UCSD-AML1 (cell line): Measurements from ENCODE around the gene RIMS1.
"Not testable (repeated sequence)": the region's sequence is repeated elsewhere in the genome, so short reads cannot be mapped to it uniquely, and the experiment has no call there.

Experiments used
- DNase-seq: peaks from one replicate; lab custom pipeline; 2025; ENCODE audit not compliant: unreplicated experiment; lab: John Stamatoyannopoulos, UW

RIMS1 gene

DNA sequence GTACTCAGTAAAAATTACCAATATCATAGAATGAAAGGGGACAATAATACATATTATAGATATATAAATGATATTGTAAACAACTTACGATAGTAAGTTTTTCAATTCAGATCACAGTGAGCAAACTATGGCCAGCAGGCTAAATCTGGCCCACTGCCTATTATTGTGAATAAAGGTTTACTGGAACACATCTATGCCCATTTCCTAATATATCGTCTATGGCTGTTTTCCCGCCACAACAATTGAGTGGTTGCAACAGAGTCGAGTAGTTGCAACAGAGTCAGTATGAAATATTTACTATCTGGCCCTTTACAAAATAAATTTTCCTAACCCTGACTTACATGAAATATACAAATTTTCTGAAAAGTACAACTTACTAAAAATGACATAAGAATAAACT is 438.2 kb downstream of the RIMS1 start:
- DNase-seq = no peak

GRCh38 chr6:72328775-72329174 is 442.4 kb downstream of the RIMS1 start:
- no peak for DNase-seq

- DNase-seq = not testable (repeated sequence)
These were observed 448.9 kb downstream of the RIMS1 start for GRCh38 chr6:72335203-72335602.

DNA sequence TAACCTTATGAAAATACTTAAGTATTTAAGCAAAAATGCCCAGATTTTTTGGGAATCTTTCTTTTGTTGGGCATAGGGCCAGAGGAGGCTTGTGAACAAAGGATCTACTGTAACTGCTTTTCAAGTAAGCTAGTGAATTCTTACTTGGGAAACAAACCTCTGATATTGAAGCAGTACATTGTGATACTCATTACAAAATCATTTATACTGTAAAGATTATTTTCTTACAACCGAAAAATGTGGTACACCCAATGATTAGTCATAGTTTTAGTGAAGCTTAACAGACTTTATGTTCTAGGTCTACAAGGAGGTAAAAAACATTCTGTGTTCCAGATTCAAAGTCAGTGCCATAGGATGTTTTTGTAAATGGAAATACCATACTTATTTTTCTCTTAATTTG is 462.6 kb downstream of the RIMS1 start:
- no peak for DNase-seq

GRCh38 chr6:72350296-72350881 is 464.0 kb downstream of the RIMS1 start:
- no peak for DNase-seq

- DNase-seq = no peak
These were observed 477.7 kb downstream of the RIMS1 start for GRCh38 chr6:72363844-72364740.

DNA sequence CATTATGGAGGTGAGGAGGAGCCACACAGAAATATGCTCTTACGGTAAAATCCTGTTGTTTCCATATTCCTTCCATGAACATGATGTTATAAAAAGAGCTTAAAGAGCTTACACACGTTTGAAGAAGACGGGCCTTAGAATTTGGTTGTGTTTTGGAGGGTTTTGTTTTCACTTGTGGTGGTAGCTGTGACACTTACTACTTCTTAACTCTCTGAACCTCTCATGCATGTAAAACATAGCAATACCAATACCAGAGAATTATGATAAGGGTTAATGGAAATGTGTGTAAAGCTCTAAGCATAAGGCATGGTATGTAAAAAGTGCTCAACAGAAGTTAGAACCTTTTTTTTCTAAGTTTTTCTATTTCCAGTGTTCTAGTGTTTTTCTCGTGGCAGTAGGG is 479.4 kb downstream of the RIMS1 start:
- DNase-seq = no peak

- DNase-seq = no peak
These were observed 481.1 kb downstream of the RIMS1 start for GRCh38 chr6:72367439-72367838.

GRCh38 chr6:72371473-72371872 is 485.1 kb downstream of the RIMS1 start:
- no peak for DNase-seq

DNA sequence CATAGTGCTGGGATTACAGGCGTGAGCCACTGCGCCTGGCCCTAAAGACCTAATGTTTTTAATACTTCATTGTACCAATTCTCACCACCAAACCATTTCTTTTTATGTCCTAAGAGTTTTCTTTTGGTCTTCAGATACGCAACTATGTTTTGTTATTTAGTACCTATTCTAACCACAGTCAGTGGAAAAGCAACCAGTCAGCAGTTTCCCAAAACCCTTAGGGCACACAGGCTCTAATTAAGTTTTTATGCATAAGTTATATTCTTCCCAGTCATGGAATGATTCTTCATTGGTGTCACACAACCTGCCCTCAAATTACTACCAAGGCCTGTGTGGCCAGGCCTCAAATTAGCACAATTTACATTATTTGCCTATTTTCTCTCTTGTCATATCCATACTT is 487.8 kb downstream of the RIMS1 start:
- no peak for DNase-seq

DNA sequence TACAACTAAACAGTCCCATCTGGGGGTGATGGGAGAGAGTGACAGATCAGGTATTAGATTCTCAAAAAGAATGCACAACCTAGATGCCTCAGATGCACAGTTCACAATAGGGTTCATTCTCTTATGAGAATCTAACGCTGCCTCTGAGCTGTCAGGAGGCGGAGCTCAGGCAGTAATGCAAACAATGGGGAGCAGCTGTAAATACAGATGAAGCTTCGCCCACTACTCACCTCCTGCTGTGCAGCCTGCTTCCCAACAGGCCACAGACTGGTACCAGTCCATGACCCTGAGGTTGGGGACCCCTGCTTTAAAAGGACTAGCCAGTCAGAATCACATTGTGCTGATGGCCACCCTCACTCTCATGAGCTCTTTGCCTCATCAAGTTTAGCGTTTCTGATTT is 488.5 kb downstream of the RIMS1 start:
- DNase-seq = no peak

- no peak for DNase-seq
These were observed 490.4 kb downstream of the RIMS1 start for GRCh38 chr6:72376736-72377135.

GRCh38 chr6:72381076-72381475 is 494.7 kb downstream of the RIMS1 start:
- no peak for DNase-seq

DNA sequence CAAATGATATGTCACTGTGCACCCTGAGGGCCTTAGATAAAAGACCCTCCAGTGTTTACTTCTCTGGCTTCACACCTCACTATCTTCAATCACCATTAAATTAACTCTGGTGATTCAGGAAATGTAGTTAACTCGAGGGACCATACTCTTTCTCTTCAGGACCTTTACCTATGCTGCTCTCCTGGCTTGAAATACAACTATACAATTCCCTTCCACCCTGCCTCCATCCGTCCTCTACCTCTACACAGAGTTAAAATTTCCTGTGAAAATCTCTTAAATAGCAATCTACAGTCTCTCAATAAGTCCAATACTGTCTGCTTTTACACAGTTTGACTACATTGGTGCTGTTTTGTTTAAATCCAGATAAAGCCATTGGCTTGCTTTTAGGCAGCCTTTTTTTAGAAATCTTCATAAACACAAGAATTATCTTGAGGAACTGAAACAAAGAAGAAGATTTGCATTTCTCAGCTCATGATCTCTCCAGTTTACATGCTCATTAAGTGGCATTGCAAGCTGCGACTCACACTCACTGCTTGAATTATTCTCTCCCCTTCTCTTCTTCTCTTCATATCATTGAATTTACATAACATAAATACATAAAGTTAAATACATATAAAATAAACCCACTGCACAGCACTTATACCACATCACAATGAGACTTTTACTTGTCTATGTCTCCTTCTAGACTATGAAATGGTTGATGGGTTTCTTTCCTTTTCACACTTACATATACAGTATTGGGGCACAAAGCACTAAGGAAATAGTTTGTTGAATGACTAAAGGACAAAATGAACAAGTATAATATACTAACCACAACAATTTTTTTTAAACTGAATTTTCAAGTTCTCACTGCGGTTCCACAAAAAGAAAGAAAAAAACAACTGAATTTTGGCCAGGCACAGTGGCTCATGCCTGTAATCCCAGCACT is 496.5 kb downstream of the RIMS1 start:
- DNase-seq = no peak

DNA sequence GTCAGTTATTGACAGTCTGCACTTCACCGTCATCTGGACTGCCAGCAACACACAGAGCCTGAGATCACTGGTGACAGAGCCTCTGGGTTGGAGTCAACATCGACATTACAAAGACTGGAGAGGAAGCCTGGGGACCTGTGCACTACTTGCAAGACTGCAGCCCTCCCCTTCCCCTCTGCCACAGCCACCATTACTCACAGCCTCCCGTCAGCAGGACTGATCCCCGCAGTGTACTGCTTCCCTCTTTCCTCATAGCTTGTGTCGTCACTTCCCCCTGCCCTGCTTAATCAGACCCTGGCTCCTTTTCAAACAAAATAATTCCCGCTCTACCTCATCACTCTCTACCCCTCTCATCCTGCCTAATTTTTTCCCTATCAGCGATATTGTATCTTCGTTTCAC is 500.0 kb downstream of the RIMS1 start:
- peak; percentile 10 for DNase-seq

DNA sequence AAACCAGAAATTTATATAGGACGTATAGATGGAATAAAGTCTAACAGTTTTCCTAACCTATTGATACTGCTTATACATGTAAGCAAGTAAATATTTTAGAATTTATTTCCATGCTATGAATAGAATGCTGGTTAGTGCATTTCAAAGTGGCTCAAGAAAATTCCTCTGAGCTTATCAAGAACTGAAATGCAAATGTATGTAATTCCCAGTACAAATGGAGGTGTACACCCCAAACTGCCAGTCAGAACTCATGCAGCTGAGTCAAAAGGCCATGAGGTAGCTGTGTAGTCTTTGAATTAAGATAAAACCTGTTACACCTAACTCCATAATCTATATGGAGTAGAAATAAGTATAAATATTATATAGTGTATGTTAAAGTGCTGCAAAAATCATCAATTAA is 503.3 kb downstream of the RIMS1 start:
- no peak for DNase-seq

GRCh38 chr6:72390548-72390947 is 504.2 kb downstream of the RIMS1 start:
- no peak for DNase-seq

DNA sequence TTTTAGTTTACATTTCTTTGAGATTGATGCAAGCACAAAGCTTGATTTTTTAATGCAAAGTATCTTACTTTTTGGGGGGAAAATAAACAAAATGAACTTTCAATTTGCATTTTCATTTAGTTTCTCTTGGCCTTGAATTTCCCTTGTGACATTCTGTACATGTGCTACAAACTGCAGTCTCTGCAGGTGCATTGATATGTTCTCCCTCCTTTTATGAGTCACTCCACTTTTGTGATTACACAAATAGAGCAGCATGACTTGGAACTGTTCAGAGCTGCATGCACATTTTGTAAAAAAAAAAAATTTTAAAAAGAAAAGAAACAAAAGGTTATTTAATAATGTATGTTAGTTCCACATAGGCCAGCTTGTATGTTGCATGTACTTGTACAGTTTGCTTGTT is 515.5 kb downstream of the RIMS1 start:
- no peak for DNase-seq

DNA sequence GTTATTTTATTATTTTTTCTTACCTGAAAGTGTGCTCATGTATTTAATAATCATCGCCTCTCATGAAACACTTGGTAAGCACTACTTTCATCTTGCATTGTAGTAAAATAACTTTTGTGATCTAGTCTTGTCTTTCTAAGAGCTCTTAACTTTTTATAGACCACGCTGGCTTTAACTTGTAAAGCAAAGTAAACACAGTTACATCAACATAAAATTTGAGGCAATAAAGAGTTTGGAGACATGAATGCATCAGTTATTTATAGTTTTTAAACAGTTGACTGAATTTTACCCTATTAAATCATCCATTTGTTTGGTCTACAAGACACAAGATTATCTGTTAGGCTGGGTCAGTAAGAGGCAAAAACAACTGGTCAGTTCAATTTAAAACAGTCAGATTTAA is 517.1 kb downstream of the RIMS1 start:
- DNase-seq = no peak

DNA sequence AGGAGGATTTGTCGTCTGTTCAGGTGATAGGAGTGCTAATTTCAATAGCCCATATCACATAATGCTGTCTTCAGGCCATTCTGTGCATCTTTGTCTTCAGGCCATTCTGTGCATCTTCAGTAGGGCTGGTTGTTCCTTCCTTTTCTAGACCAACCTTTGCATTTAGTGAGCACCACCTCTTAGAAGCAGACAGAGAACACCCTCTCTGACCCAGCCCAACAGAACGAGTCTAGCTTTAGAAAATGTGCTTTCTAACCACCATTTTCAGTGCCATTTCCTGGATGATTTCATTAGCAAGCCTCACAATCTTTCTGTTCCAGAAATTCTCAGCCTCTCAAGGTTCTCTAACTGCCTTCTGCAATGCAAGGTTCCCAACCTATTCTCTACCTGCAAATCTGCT is 520.2 kb downstream of the RIMS1 start:
- no peak for DNase-seq

- no peak for DNase-seq
These were observed 524.4 kb downstream of the RIMS1 start for GRCh38 chr6:72410769-72411168.
